Neural cell (in vitro differentiated cells): ENCODE measurements around the gene CCDC102A.

Experiments
- CTCF ChIP-seq: fragments of 450-650 bp; IDR thresholded peaks from 2 replicates; pipeline ENCODE4 v1.5.1; 2014; ENCODE audit warnings: antibody characterized with exemption, mild to moderate bottlenecking, moderate library complexity; ENCODE audit not compliant: poor library complexity, severe bottlenecking
- RAD21 ChIP-seq: fragments of 450-650 bp; conservative IDR thresholded peaks from 2 replicates; pipeline ENCODE4 v1.6.1; 2014; ENCODE audit warnings: antibody characterized with exemption, mild to moderate bottlenecking, moderate library complexity

DNA sequence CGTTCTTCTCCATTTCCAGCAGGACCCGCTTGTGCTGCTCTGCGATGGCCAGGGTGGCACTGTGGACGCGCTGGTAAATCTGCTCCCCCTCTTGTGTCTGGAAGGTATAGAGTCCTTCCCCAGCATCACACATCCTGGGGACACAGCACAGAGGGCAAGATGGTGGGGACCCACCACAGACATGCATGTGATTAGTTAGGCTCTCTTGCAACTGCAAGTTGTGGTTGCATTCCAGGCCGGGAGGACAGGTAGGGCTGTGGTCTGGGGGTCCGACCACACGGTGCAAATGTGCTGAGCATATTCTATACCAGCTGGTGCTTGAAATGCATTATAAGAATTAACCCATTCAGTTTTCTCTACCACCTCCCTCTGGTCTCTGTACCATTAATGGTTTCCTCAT lies 62.5 kb downstream of the CCDC102A start:
- no peak for TF ChIP-seq CTCF
- TF ChIP-seq RAD21: no peak
